Posterior vena cava (tissue), 2 donors: ENCODE measurements around the gene PTPRT. TPM values are rescaled to one million over a fixed set of nuclear protein-coding genes. Genes with fewer than 3 reads are reported as not detected.
"Not testable (repeated sequence)": the region's sequence is repeated elsewhere in the genome, so short reads cannot be mapped to it uniquely, and the experiment has no call there.

Experiments
- DNase-seq: peaks from one replicate; pipeline ENCODE4 v3.0.0-alpha.2; 2020; ENCODE audit warnings: low spot score
- intact Hi-C, 2 donors: fragments of 100-400 bp; cut with DNase I; formaldehyde crosslinking; loops; one replicate each; pipeline versions ENCODE4 v1.14.1 to v1.14.2; 2022 to 2023
- total RNA-seq, 2 donors: library from RNA; stranded (reverse); fragmentation: NEBNext Ultra II Directional; extraction: Animal tissue kit (Norgen Biotek cat#: 25700); gene quantifications; one replicate each; pipeline ENCODE4 v1.2.1, GENCODE V29; 2021
- donor health status: DM: yes; HTN: yes; CAD: no.
- donor health status: DM: yes; HTN: yes; CAD: no.

The PTPRT gene
- total RNA-seq, 2 donors from 2014 or later = 0.10 to 0.19 TPM

GRCh38 chr20:42267793-42268384 is 921.8 kb downstream of the PTPRT start:
- intact Hi-C loops = no loop called here
- no peak for DNase-seq

GRCh38 chr20:42261766-42262270 is 927.9 kb downstream of the PTPRT start:
- DNase-seq = no peak
- intact Hi-C loops = loop anchor here in 1 of 2 donors (2.0 kb wide), 1 partner anchor 395 kb away; no protein-coding TSS in a partner anchor

- DNase-seq = no peak
- intact Hi-C loops = loop anchor here in 1 of 2 donors (2.0 kb wide), 1 partner anchor 393 kb away; no protein-coding TSS in a partner anchor
Measured at GRCh38 chr20:42260184-42260583, 929.5 kb downstream of the PTPRT start.

GRCh38 chr20:42259389-42259788 is 930.3 kb downstream of the PTPRT start:
- intact Hi-C loops = no loop called here
- DNase-seq = no peak

GRCh38 chr20:42258564-42259302 is 931.0 kb downstream of the PTPRT start:
- intact Hi-C loops = no loop called here
- no peak for DNase-seq

DNA sequence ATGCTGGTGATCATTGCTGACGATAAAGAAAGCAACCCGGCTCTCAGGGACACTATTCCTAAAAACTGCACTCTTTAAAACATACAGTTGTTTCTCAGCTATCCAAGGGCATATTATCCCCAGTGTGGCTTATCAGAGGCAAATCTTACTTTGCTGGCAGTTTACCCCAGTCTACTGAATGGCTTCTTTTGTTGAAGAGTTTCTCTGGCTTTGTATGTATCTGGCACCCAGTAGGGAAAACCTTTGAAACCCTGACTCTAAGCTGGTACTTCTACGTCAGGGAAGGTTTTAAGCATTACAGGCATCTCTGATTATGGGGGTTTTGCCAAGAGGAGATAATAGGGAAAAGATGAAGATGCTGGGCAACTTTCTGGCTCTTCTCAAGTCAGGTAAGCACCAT is 933.9 kb downstream of the PTPRT start:
- no peak for DNase-seq
- intact Hi-C loops = no loop called here

- no peak for DNase-seq
- intact Hi-C loops = no loop called here
Measured at GRCh38 chr20:42254673-42255072, 935.0 kb downstream of the PTPRT start.

DNA sequence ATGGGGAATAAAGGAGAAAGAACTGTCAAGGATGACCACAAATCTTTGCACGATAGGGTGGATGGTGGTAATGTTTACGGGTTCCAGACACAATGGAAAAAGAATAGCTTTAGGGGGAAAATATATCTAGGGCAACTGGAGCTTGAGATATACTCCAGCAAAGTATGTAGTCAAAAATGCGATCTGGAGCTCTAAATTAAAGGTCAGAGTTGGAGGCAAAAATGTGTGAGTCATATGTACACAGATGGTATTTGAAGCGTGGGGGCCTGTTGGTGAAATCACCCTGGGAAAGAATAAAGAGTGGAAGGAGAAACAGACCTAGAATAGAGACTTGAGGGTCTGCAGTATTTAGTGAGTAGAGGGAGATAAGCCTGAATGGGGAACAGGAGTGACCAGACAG is 937.6 kb downstream of the PTPRT start:
- DNase-seq = no peak
- intact Hi-C loops = no loop called here

- intact Hi-C loops = no loop called here
- DNase-seq = no peak
Measured at GRCh38 chr20:42218621-42219374, 970.9 kb downstream of the PTPRT start.

- intact Hi-C loops = no loop called here
- no peak for DNase-seq
Measured at GRCh38 chr20:42214074-42214473, 975.6 kb downstream of the PTPRT start.

GRCh38 chr20:42212391-42212790 is 977.3 kb downstream of the PTPRT start:
- intact Hi-C loops = no loop called here
- no peak for DNase-seq

DNA sequence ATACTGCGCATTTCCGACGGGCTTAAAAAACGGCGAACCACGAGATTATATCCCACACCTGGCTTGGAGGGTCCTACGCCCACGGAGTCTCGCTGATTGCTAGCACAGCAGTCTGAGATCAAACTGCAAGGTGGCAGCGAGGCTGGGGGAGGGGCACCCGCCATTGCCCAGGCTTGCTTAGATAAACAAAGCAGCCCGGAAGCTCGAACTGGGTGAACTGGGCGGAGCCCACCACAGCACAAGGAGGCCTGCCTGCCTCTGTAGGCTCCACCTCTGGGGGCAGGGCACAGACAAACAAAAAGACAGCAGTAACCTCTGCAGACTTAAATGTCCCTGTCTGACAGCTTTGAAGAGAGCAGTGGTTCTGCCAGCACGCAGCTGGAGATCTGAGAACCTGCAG is 983.1 kb downstream of the PTPRT start:
- DNase-seq, intact Hi-C loops: not testable (repeated sequence)

DNA sequence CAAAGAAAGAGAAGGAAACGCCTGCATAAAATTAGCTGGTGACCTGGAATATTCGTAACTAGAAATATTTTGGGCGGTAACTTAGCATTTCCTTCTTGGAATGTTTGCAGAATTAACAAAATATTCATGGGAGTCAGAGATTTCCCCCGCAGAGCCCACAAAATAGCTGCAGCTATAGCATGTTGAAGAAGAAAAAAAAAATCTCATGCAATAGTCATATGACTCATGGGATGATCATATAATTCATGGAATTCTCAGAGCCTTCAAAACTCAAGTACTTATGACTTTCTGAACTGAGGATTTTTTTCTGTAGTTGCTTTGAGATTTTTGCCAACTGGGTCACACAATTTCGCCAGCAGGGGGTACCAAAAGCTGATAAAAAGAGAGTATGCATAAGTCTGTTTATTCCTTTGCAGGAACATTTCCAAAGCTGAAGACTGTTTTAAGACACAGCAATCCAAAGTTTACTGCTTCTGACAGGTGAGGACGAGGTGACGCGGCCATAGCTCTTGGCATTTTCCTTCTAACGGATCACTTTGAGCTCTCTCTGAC is 985.5 kb downstream of the PTPRT start:
- DNase-seq = no peak
- intact Hi-C loops = no loop called here

DNA sequence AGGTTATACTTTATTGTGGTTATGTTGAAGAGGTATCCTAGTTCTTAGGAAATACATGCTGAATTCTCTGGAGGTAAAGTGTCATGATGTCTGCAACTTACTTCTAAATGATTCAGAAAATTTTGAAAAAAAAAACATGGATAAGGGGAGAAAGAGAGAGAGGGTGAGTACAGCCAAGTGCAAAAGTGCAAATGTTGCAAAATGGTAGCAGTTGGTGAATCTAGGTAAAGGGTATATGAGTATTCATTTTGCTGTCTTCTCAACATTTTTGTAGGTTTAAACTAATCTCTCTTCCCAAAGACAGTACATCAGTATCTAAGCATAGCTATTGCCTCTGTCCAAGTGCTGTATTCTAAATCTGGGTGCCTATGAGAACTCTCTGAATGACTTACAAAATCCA is 992.1 kb downstream of the PTPRT start:
- intact Hi-C loops = no loop called here
- no peak for DNase-seq

- DNase-seq = no peak
- intact Hi-C loops = no loop called here
Measured at GRCh38 chr20:42193119-42193518, 996.6 kb downstream of the PTPRT start.

DNA sequence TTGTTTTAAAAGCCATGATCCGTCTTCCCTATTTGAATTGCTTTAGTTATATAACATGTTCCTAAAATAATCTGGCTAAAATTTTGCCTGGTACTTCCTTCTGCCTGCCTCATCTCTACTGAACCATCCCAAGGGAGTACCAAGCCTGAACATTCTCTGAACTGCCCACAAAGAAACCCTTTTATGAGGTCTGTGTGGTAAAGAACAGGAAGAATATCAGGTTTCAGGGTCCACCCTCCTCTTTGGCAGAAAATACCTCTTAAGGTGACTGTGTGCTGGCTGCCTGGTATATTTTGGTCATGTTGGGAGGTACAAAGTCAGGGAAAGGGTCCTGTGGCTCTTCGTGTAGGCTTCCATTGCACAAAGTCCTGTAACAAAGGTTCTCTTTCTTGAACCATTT is 997.4 kb downstream of the PTPRT start:
- intact Hi-C loops = no loop called here
- no peak for DNase-seq

DNA sequence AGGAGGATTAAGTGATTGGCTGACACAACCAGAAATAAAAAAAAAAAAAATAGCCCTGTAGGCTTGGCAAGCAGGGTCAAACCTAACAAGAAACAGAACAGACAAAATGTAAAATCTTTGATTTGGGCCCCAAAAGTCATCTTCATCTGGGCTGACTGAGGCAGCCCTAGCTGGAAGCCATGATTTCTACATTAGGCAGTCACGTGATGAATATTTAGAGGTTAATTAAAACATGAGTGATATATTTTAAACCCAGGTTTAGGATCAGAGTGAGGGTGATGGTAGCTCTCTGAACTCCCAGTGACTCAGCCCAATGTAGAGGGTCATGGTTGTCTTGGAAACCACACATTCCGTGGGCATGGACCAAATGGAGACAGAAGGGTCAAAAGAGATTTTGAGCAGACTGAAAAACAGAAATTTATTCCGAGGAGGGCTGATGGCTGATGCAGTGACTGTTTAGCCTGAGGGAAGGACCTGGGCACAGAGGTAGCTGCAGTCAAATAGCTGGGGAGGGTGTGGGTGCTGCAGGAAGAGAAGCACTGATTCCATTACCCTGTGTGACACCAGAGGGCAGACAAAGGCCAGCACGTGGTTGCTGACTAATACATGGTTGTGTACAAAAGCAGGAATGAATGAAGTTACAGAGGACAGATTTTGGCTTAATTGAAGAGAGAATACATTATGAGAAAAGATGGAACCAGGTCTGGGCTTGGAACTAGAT is 998.4 kb downstream of the PTPRT start:
- no peak for DNase-seq
- intact Hi-C loops = no loop called here

DNA sequence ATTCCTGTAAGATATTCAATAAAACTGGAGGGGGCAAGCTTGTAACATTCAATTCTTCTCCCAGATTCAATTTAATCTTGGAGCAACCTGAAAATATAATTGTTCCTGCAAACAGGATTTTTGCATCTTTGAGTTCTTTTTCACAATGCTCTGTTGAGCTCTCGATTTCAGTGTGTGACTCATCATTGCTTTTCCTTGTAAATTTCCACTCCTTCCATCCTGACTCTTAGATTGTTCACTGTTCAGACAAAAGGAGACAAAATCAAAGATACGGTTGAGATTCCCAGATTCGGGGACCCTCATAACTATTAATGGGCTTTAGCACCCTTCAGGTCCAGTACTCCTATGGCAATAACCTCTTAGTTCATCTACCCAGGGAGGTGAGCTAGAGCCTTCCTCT is 999.6 kb downstream of the PTPRT start:
- DNase-seq = no peak
- intact Hi-C loops = no loop called here

- intact Hi-C loops = no loop called here
- DNase-seq = no peak
Measured at GRCh38 chr20:42186337-42186736, 1003.4 kb downstream of the PTPRT start.
